K562 (cell line): ENCODE measurements around the gene XIRP1. TPM values are rescaled to one million over a fixed set of nuclear protein-coding genes. Genes with fewer than 3 reads are reported as not detected.
A peak's percentile ranks its signal among the peaks of the same experiment; 100 is the strongest.

Experiments
- ARNT ChIP-seq, 2 experiments: fragments of 450-650 bp; IDR thresholded peaks; 2 replicates each; pipeline ENCODE4 v1.6.1; 2016; ENCODE audit warnings: mild to moderate bottlenecking in 1 of 2
- DMBX1 ChIP-seq: fragments of 250-450 bp; sonication (Bioruptor Pico); IDR thresholded peaks from 2 replicates; pipeline ENCODE4 v1.8.0; 2022; ENCODE audit warnings: inconsistent platforms, mild to moderate bottlenecking, moderate library complexity, borderline replicate concordance
- HDAC8 ChIP-seq: fragments of 450-650 bp; IDR thresholded peaks from 2 replicates; pipeline ENCODE4 v1.6.1; 2016; ENCODE audit warnings: mild to moderate bottlenecking, missing genetic modification characterization, moderate library complexity, missing compliant biosample characterization
- KAT7 ChIP-seq: sonication (generic); formaldehyde crosslinking; IDR thresholded peaks from 2 replicates; pipeline ENCODE4 v1.8.0; 2022; ENCODE audit warnings: missing genetic modification reagents, mild to moderate bottlenecking, borderline replicate concordance
- NFE2L1 ChIP-seq: fragments of 450-650 bp; IDR thresholded peaks from 2 replicates; pipeline ENCODE4 v1.6.1; 2016; ENCODE audit warnings: missing genetic modification characterization, low read depth, mild to moderate bottlenecking, missing compliant biosample characterization, moderate library complexity, borderline replicate concordance
- SIX5 ChIP-seq, 2 experiments: IDR thresholded peaks; 2 replicates each; pipeline ENCODE4 v1.6.1; 2011; ENCODE audit warnings: low read length in 2 of 2, borderline replicate concordance in 1 of 2, low read depth in 1 of 2, mild to moderate bottlenecking in 1 of 2, moderate library complexity in 1 of 2; ENCODE audit not compliant: insufficient read depth in 1 of 2
- ZZZ3 ChIP-seq: fragments of 450-650 bp; IDR thresholded peaks from 2 replicates; pipeline ENCODE4 v1.6.1; 2016; ENCODE audit warnings: antibody characterized with exemption, mild to moderate bottlenecking, moderate library complexity
- polyA plus RNA-seq, 8 experiments: library from polyadenylated mRNA; depleted of rRNA in 4 of 8; stranded (reverse) in 5 of 8; unstranded in 3 of 8; fragments of >200 nt; fragmentation: Nextera tagmentation in 2 of 8; fragmentation: Illumina TruSeq in 1 of 8; extraction: Ambion mirVana in 2 of 8; extraction: Trizol in 1 of 8; gene quantifications; 2 replicates each; pipeline versions ENCODE4 v1.2.1 to v1.2.3, GENCODE V29; 2011 to 2014; ENCODE audit warnings: inconsistent platforms in 1 of 8, missing spikeins in 1 of 8
- total RNA-seq, 7 experiments: library from RNA; depleted of rRNA in 6 of 7; stranded (reverse); fragments of >200 nt in 6 of 7; fragmentation: Illumina TruSeq in 2 of 7; extraction: Trizol in 2 of 7; gene quantifications; 2 replicates each; pipeline versions ENCODE4 v1.2.1 to v1.2.3, GENCODE V29; 2011 to 2021; ENCODE audit warnings: low replicate concordance in 1 of 7
- TF ChIP-seq, protein P1 (sequence below): fragments of 450-650 bp; IDR thresholded peaks from 2 replicates; pipeline ENCODE4 v1.6.1; 2016; ENCODE audit warnings: mild to moderate bottlenecking
- TF ChIP-seq, protein P2 (sequence below): fragments of 250-450 bp; sonication (Bioruptor Pico); IDR thresholded peaks from 2 replicates; pipeline ENCODE4 v1.5.1; 2021; ENCODE audit warnings: mild to moderate bottlenecking
- TF ChIP-seq, protein P3 (sequence below): IDR thresholded peaks from 2 replicates; pipeline ENCODE4 v1.6.1; 2011; ENCODE audit not compliant: insufficient read length; ENCODE audit errors: extremely low read depth
- TF ChIP-seq, protein P4 (sequence below): fragments of 250-450 bp; sonication (Bioruptor Pico); IDR thresholded peaks from 2 replicates; pipeline ENCODE4 v1.4.0; 2020; ENCODE audit warnings: mild to moderate bottlenecking, moderate library complexity
- TF ChIP-seq, protein P5 (sequence below): sonication (generic); formaldehyde crosslinking; IDR thresholded peaks from 2 replicates; pipeline ENCODE4 v1.8.0; 2023; ENCODE audit warnings: mild to moderate bottlenecking, missing genetic modification reagents

The XIRP1 gene
- total and polyA plus RNA-seq, 9 of the 15 experiments (the other 6 are each of a cell fraction or from before 2014, with no cell fraction given), result 0.03 to 0.27 (median 0.08) TPM; not detected in 3

DNA sequence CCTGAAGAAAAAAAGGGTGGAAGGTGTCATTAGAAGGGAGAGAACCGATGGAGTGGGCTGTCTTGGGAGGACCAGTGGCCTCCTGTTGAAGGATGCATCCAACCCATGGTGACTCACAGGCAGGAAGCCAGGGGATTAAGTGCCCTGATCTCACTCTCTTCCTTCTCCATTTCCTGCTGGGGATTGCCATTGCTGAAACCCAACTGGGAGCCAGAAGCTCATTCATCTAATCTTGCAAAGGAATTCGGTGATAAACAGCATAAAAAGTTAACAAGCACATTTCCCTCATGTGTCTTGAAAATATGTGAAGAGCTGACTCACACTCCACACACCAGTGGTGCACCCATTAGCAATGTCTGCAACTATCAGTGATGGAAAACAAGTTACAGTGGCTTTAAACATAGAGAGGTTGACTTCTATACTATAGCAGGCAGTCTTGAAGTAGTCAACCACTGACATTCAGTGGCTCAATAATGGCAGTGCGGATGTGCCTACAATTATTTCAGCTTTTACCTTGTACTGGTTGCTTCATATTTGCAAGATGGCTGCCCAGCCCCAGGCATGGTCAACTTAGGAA is 26.2 kb downstream of the XIRP1 start (continued):
- TF ChIP-seq, protein P1, sequence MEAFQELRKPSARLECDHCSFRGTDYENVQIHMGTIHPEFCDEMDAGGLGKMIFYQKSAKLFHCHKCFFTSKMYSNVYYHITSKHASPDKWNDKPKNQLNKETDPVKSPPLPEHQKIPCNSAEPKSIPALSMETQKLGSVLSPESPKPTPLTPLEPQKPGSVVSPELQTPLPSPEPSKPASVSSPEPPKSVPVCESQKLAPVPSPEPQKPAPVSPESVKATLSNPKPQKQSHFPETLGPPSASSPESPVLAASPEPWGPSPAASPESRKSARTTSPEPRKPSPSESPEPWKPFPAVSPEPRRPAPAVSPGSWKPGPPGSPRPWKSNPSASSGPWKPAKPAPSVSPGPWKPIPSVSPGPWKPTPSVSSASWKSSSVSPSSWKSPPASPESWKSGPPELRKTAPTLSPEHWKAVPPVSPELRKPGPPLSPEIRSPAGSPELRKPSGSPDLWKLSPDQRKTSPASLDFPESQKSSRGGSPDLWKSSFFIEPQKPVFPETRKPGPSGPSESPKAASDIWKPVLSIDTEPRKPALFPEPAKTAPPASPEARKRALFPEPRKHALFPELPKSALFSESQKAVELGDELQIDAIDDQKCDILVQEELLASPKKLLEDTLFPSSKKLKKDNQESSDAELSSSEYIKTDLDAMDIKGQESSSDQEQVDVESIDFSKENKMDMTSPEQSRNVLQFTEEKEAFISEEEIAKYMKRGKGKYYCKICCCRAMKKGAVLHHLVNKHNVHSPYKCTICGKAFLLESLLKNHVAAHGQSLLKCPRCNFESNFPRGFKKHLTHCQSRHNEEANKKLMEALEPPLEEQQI, result no peak
- TF ChIP-seq HDAC8 (tag) (no peak), ZZZ3 (no peak), ARNT (IDR thresholded peaks at IDR 0.05) (no peak), DMBX1 (0 out of 2 replicates have a peak, but pooled peaks have one; percentile 33), KAT7 (no peak), SIX5 (IDR thresholded peaks at IDR 0.05; ENCODE audit: borderline replicate concordance in 1 of 2, insufficient read depth in 1 of 2, low read depth in 1 of 2, low read length in 2 of 2) (no peak), NFE2L1 (tag) (no peak)
- TF ChIP-seq, protein P2, sequence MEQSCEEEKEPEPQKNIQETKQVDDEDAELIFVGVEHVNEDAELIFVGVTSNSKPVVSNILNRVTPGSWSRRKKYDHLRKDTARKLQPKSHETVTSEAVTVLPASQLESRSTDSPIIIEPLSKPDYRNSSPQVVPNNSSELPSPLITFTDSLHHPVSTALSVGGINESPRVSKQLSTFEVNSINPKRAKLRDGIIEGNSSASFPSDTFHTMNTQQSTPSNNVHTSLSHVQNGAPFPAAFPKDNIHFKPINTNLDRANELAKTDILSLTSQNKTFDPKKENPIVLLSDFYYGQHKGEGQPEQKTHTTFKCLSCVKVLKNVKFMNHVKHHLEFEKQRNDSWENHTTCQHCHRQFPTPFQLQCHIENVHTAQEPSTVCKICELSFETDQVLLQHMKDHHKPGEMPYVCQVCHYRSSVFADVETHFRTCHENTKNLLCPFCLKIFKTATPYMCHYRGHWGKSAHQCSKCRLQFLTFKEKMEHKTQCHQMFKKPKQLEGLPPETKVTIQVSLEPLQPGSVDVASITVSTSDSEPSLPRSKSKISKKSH (CRISPR knock-in tag), result no peak
- TF ChIP-seq, protein P3, sequence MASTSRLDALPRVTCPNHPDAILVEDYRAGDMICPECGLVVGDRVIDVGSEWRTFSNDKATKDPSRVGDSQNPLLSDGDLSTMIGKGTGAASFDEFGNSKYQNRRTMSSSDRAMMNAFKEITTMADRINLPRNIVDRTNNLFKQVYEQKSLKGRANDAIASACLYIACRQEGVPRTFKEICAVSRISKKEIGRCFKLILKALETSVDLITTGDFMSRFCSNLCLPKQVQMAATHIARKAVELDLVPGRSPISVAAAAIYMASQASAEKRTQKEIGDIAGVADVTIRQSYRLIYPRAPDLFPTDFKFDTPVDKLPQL, result no peak
- TF ChIP-seq, protein P4, sequence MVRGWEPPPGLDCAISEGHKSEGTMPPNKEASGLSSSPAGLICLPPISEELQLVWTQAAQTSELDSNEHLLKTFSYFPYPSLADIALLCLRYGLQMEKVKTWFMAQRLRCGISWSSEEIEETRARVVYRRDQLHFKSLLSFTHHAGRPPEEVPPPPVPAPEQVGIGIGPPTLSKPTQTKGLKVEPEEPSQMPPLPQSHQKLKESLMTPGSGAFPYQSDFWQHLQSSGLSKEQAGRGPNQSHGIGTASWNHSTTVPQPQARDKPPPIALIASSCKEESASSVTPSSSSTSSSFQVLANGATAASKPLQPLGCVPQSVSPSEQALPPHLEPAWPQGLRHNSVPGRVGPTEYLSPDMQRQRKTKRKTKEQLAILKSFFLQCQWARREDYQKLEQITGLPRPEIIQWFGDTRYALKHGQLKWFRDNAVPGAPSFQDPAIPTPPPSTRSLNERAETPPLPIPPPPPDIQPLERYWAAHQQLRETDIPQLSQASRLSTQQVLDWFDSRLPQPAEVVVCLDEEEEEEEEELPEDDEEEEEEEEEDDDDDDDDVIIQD, result no peak
- TF ChIP-seq, protein P5, sequence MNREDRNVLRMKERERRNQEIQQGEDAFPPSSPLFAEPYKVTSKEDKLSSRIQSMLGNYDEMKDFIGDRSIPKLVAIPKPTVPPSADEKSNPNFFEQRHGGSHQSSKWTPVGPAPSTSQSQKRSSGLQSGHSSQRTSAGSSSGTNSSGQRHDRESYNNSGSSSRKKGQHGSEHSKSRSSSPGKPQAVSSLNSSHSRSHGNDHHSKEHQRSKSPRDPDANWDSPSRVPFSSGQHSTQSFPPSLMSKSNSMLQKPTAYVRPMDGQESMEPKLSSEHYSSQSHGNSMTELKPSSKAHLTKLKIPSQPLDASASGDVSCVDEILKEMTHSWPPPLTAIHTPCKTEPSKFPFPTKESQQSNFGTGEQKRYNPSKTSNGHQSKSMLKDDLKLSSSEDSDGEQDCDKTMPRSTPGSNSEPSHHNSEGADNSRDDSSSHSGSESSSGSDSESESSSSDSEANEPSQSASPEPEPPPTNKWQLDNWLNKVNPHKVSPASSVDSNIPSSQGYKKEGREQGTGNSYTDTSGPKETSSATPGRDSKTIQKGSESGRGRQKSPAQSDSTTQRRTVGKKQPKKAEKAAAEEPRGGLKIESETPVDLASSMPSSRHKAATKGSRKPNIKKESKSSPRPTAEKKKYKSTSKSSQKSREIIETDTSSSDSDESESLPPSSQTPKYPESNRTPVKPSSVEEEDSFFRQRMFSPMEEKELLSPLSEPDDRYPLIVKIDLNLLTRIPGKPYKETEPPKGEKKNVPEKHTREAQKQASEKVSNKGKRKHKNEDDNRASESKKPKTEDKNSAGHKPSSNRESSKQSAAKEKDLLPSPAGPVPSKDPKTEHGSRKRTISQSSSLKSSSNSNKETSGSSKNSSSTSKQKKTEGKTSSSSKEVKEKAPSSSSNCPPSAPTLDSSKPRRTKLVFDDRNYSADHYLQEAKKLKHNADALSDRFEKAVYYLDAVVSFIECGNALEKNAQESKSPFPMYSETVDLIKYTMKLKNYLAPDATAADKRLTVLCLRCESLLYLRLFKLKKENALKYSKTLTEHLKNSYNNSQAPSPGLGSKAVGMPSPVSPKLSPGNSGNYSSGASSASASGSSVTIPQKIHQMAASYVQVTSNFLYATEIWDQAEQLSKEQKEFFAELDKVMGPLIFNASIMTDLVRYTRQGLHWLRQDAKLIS (CRISPR knock-in tag), result no peak
